T47D (cell line): Measurements from ENCODE around the gene MAST4.
A peak's percentile ranks its signal among the peaks of the same experiment; 100 is the strongest.

Experiments used
- DNase-seq, 2 experiments: peaks; one replicate each; pipeline versions ENCODE4 v3.0.0 to v3.0.0-alpha.2; 2011 to 2012; ENCODE audit warnings: low read depth in 1 of 2, low spot score in 1 of 2
- JUND ChIP-seq: IDR thresholded peaks from 2 replicates; pipeline ENCODE4 v1.6.1; 2012; ENCODE audit warnings: low read depth
- in situ Hi-C: cut with HindIII; loops from 2 replicates; pipeline ENCODE4 v1.10.0; 2016; ENCODE audit warnings: low sequenced_read_pairs, low pct_unique_long_range_greater_than_20kb

The MAST4 gene

DNA sequence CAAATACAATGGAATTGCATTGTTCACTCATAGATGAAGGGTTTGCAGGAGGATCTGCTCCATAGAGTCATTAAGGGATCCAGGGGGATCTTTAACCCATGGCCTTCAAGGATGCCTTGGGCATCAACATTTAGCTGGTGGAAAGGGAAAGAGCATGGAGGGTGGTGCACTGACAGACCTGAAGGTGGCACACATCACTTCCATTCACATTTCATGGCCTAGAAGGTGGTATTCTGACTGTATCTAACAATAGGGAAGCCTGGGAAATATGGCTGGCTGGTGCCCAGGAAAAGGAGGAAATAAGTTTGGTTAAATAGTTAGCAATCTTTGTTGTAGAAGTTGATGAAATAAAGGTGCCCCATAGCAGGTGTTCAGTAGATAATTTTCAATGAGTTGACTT is 370.2 kb downstream of the MAST4 start:
- DNase-seq: peak in 1 of 2 experiments; percentile 37
- no peak for TF ChIP-seq JUND
- in situ Hi-C loops: no loop called here

GRCh38 chr5:66967102-66967501 is 370.9 kb downstream of the MAST4 start:
- no peak for TF ChIP-seq JUND
- in situ Hi-C loops: no loop called here
- no peak for DNase-seq

DNA sequence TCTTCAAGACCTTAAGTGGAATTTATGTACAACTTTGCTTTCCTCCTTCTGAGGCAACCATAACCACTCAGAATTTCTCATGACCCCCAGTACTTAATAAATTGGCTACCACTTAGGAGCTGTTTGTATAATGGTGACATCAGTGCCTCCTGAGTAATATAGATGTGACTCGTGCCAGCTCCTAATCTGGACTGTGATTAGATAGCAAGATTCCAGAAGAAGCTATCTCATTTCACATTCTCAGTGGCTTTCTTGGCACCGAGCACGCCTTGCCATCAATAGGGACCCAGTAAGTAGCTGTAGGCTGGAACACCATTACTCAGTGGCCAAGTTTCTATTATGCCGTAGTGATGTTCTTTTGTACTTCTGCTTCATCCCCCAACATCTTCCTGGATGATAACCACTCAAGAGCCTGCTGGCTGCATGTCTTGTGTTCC is 371.7 kb downstream of the MAST4 start:
- in situ Hi-C loops: no loop called here
- TF ChIP-seq JUND: no peak
- DNase-seq: no peak

DNA sequence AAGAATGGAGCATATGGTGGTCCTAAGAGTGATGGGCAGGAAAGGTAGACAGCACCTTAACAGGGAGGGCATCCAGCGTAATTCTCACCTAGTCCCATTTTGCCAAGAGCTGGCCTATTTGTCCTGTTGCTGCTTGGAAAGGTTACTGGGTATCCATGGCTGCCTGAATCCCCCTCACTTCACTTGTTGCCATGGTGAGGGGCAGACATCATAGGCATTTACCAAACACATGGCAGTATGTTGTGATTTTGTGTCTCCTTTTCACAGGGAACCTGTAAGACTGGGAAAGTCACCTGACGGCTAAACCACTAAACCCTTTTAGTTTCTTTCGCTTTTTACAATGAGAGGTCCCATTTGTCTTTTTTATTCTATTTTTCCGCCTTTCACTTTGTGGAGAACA is 373.3 kb downstream of the MAST4 start:
- no peak for TF ChIP-seq JUND
- in situ Hi-C loops: no loop called here
- DNase-seq: no peak

- no peak for DNase-seq
- no peak for TF ChIP-seq JUND
- in situ Hi-C loops: no loop called here
Observed at GRCh38 chr5:66969963-66970362, 373.8 kb downstream of the MAST4 start.

DNA sequence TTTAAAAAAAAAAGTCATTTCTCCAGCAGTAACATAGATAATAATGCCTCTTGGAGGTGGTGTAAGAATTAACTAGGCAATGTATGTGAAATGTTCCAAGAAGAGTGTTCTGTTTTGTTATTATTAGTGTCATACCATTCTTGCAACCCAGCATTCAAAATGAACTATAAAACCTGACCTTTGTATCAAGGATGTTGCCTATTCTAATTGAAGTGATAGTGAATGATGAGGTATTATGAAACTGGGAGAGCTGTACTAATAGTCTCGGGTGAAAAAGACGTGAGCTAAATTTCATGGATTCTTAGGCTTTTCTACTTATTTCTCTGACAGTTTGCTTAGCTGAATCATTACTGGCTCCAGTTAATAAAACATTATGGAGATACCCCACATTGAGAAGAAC is 375.8 kb downstream of the MAST4 start:
- no peak for TF ChIP-seq JUND
- DNase-seq: no peak
- in situ Hi-C loops: no loop called here

- no peak for TF ChIP-seq JUND
- in situ Hi-C loops: no loop called here
- no peak for DNase-seq
Observed at GRCh38 chr5:66974256-66974655, 378.1 kb downstream of the MAST4 start.

DNA sequence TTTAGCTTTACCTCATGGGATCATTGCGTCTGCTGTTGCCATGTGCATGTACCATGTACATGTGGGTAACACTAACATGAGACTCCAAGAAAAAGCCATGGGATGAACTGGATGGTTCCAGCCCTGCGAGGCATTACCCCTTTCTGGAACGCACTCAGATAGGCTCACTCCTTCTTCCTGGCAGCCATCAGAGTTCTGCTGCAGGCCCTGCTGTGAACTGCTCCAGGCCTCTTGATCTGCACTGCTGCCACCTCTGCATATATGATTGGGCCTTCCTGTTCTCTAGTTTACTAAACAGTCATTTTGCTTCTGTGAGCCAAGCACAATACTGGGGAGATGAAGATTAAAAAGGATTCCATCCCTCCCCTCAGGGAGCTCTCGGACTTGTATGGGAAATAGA is 379.9 kb downstream of the MAST4 start:
- in situ Hi-C loops: no loop called here
- TF ChIP-seq JUND: no peak
- DNase-seq: no peak

GRCh38 chr5:66979738-66980137 is 383.5 kb downstream of the MAST4 start:
- DNase-seq: no peak
- TF ChIP-seq JUND: no peak
- in situ Hi-C loops: no loop called here

- no peak for DNase-seq
- no peak for TF ChIP-seq JUND
- in situ Hi-C loops: no loop called here
Observed at GRCh38 chr5:66981266-66982055, 385.3 kb downstream of the MAST4 start.

DNA sequence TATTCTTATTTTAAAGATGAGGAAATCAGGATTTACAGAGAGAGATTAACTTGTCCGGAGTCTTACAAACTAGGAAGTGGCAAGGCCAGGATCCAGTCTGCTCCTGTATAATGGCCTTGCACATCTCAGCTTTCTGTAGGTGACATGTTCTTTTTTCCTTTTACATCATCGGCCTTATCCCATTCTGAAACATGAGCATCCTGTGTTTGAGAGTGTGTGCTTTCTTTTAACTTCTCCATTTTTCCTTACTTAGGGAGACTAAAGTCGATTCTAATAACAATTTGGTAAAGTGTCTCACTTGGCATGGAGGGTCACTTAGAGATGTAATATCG is 385.8 kb downstream of the MAST4 start:
- in situ Hi-C loops: no loop called here
- TF ChIP-seq JUND: no peak
- no peak for DNase-seq

DNA sequence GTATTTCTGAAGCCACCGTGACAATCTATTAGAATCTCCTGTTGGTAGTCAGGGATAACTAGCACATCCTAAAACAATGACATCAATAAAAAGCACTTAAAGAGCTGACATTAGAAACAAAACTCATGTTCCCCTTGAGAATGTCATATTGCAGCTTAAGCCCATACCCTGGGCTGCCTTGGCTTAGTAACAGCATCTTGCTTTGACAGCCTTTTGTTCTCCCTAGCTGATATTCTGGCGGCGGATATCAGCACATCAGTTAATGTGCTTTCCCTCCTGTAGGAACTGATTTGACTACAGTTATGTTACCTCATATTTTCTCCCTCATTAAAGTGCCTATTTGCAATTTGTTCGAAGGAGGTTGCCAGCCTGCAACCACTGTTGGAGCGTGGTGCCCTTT is 386.3 kb downstream of the MAST4 start:
- no peak for TF ChIP-seq JUND
- in situ Hi-C loops: no loop called here

GRCh38 chr5:66985417-66985816 is 389.2 kb downstream of the MAST4 start:
- DNase-seq: no peak
- in situ Hi-C loops: no loop called here
- no peak for TF ChIP-seq JUND

More for the DNA sequence above, 386.3 kb downstream of the MAST4 start:
- DNase-seq: no peak

DNA sequence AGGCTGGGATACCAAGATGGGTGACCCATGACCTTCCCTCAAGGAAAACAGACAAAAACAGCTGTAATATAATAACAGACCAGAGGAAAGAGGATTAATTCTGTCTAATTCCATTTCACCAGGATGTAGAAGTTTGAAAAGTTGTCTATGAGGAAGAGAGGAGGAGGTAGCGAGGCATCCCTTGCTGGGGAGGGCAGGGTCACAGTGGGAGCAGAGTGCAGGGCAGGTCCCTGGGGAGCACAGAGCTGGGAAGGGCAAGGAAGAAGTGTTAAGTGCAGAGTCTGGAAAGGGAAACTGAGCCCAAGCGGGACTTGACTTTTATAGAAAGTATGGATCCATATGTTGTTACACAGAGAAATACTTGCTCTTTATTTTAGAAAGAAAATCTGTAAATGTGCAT is 389.8 kb downstream of the MAST4 start:
- no peak for DNase-seq
- in situ Hi-C loops: no loop called here
- no peak for TF ChIP-seq JUND

DNA sequence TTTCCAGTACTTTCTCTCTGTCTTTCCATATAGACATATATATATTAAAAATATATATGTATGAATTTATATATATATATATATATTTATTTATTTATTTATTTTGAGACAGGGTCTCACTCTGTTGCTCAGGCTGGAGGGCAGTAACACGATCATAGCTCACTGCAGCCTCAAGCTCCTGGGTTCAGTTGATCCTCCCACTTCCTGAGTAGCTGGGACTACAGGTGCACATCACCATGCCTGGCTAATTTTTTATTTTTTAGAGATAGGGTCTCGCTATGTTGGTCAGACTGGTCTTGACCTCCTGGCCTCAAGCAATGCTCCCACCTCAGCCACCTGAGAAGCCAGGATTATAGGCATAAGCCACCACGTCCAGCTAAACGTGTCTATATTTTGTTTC is 390.3 kb downstream of the MAST4 start:
- TF ChIP-seq JUND: no peak
- no peak for DNase-seq
- in situ Hi-C loops: no loop called here
